Pancreas (tissue), 10 donors: ENCODE results near the gene CCDC13. TPM values are rescaled to one million over a fixed set of nuclear protein-coding genes. Genes with fewer than 3 reads are reported as not detected.

Experiments used
- ATAC-seq, 4 donors: fragments of 200-7000 bp; cut with Tn5 transposase; one replicate each; pipeline versions ENCODE4 v1.8.0 to v1.9.1; 2020; ENCODE audit warnings: mild to moderate bottlenecking in 4 of 4, moderate library complexity in 4 of 4
- DNase-seq, 6 donors: peaks; one replicate each; pipeline ENCODE4 v3.0.0-alpha.2; 2020
- FAIRE-seq: peaks from 2 replicates; lab custom pipeline; 2012; peaks lifted over from hg19 to GRCh38; lab: Jason Lieb, UNC
- H3K27ac ChIP-seq, 4 donors: fragments of 200-600 bp; sonication (generic); 1 replicate in 3 of 4; 2 replicates in 1 of 4; pipeline versions ENCODE4 v1.5.0 to v1.8.0; 2020
- H3K27me3 ChIP-seq, 4 donors: fragments of 200-600 bp; one replicate each; pipeline ENCODE4 v1.8.0; 2021
- H3K36me3 ChIP-seq, 3 donors: fragments of 200-600 bp; sonication (generic) in 1 of 3; one replicate each; pipeline versions ENCODE4 v1.5.0 to v1.8.0; 2020 to 2021
- H3K4me1 ChIP-seq, 3 donors: fragments of 200-600 bp; one replicate each; pipeline ENCODE4 v1.8.0; 2021
- H3K4me3 ChIP-seq, 4 donors: fragments of 200-600 bp; sonication (generic) in 2 of 4; one replicate each; pipeline versions ENCODE4 v1.5.0 to v1.8.0; 2020 to 2021
- H3K9me3 ChIP-seq, 4 donors: fragments of 200-600 bp; one replicate each; pipeline ENCODE4 v1.8.0; 2021
- CTCF ChIP-seq, 4 donors: fragments of 200-600 bp; sonication (generic) in 3 of 4; IDR thresholded peaks; one replicate each; pipeline versions ENCODE4 v1.5.0 to v1.8.0; 2021; ENCODE audit warnings: antibody characterized with exemption in 4 of 4
- WGBS, 2 donors: extraction: QIAGEN DNeasy Blood & Tissue Kit; methylation state at CpG; one replicate each; pipeline ENCODE4 v1.1.7; 2013; 5-methylcytosine and 5-hydroxymethylcytosine counted together
- intact Hi-C, 3 donors: fragments of 100-400 bp; cut with DNase I; formaldehyde crosslinking; loops; one replicate each; pipeline versions ENCODE4 v1.11.1 to v1.14.2; 2022
- polyA plus RNA-seq, 2 donors: library from polyadenylated mRNA; stranded (reverse); fragments of 200-250 nt; gene quantifications; one replicate each; pipeline ENCODE4 v1.2.3, GENCODE V29; 2013
- total RNA-seq, 6 donors: library from RNA; stranded (reverse); fragmentation: NEBNext Ultra II Directional in 4 of 6; extraction: Animal tissue kit (Norgen Biotek cat#: 25700) in 4 of 6; gene quantifications; one replicate each; pipeline versions ENCODE4 v1.2.1 to v1.2.4, GENCODE V29; 2021 to 2023
- donor health status: healthy with polysubstance abuse.
- donor health status: DM: no; HTN: no; CAD: no; lungs with moderate emphysema.
- donor health status: DM: no; HTN: no; CAD: no.
- donor health status: control.
- donor health status: control.
- donor health status: Bipolar disorder and iron deficiency.
- donor health status: DM: yes; HTN: yes; CAD: no.
- donor health status: DM: no; HTN: no; CAD: no.
- donor health status: DM: no; HTN: no; CAD: no.
- donor health status: DM: yes; HTN: yes; CAD: no.

The CCDC13 gene
- total and polyA plus RNA-seq, 8 donors, result 0.18 to 1.3 (median 0.70) TPM

- no peak for FAIRE-seq
- no peak overlapping the region for H3K27ac ChIP-seq
- H3K4me3 ChIP-seq, result no peak overlapping the region
- H3K27me3 ChIP-seq, result no peaks in the 10 kb centered on the region
- no peaks in the 10 kb centered on the region for H3K9me3 ChIP-seq
- no peak for ATAC-seq
- DNase-seq, result no peak
- intact Hi-C loops, result no loop called here
- peaks cover 0 to 7% (median 0%) of the 10 kb centered on the region in 3 donors for H3K4me1 ChIP-seq
- 76% methylated on average over 3 of the region's 3 CpGs for WGBS, 2 donors
- no peak for TF ChIP-seq CTCF (IDR thresholded peaks at IDR 0.05)
- H3K36me3 ChIP-seq, result no peaks in the 10 kb centered on the region
Measured at GRCh38 chr3:42764115-42764514, 8.9 kb downstream of the CCDC13 start.

GRCh38 chr3:42763021-42763420 is 10.0 kb downstream of the CCDC13 start:
- Histone ChIP-seq H3K36me3 (no peaks in the 10 kb centered on the region), H3K27ac (no peak overlapping the region), H3K27me3 (no peaks in the 10 kb centered on the region), H3K4me1 (peaks cover 0 to 7% (median 0%) of the 10 kb centered on the region in 3 donors), H3K4me3 (no peak overlapping the region), H3K9me3 (no peaks in the 10 kb centered on the region)
- intact Hi-C loops, result no loop called here
- FAIRE-seq (no peak), DNase-seq (no peak), ATAC-seq (peak in 2 of 4 donors; percentile 15 to 56)
- TF ChIP-seq CTCF (IDR thresholded peaks at IDR 0.05), result no peak
- WGBS, 2 donors, result 46 to 53% methylated on average over 2 of the region's 2 CpGs

DNA sequence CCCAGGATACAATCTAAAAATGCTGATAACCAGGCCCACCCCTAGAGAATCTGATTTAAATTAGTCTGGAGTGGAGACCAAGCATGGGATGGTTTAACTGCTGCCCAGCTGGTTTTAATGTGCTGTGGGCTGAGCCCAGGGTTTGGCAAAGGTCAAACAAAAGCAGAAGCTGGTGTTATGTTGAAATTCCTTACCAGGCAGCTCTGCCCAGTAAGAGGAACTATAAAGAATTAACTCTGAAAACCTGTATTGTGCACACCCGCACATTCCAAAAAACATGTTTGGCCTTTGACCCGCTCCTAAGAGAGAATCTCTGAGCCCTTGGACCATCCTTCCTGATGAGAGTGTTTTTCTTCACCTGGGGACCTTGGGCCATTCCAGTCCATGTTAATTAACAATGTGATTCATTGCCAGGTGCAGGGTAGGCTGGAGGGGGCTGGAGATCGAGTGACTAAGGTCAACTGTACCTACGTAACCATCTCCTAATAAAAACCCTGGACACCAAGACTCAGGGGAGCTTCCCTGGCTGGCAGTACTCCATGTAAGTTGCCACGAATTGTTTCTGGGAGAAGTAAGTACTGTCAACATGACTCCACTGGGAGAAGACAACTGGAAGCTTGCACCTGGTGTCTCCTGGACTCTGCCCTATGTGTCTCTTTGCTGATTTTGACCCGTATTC is 10.9 kb downstream of the CCDC13 start:
- no peak overlapping the region for H3K27ac ChIP-seq

GRCh38 chr3:42758126-42758525 is 14.9 kb downstream of the CCDC13 start:
- DNase-seq (no peak), ATAC-seq (no peak), FAIRE-seq (no peak)
- Histone ChIP-seq H3K27ac (no peak overlapping the region), H3K4me1 (peaks cover 0 to 7% (median 0%) of the 10 kb centered on the region in 3 donors), H3K4me3 (no peak overlapping the region), H3K36me3 (no peaks in the 10 kb centered on the region), H3K27me3 (no peaks in the 10 kb centered on the region), H3K9me3 (no peaks in the 10 kb centered on the region)
- TF ChIP-seq CTCF (IDR thresholded peaks at IDR 0.05), result no peak
- WGBS, 2 donors, result 81 to 87% methylated on average over 11 of the region's 11 CpGs
- intact Hi-C loops, result no loop called here

More for the DNA sequence above, 10.9 kb downstream of the CCDC13 start:
- DNase-seq (no peak), FAIRE-seq (no peak), ATAC-seq (peak in 2 of 4 donors; percentile 72 to 75)
- intact Hi-C loops, result no loop called here
- H3K9me3 ChIP-seq, result no peaks in the 10 kb centered on the region
- no peaks in the 10 kb centered on the region for H3K36me3 ChIP-seq
- H3K4me1 ChIP-seq, result peaks cover 0 to 7% (median 0%) of the 10 kb centered on the region in 3 donors
- H3K27me3 ChIP-seq, result no peaks in the 10 kb centered on the region
- no peak for TF ChIP-seq CTCF (IDR thresholded peaks at IDR 0.05)
- H3K4me3 ChIP-seq, result no peak overlapping the region
- WGBS, 2 donors, result 78 to 81% methylated on average over 6 of the region's 6 CpGs

GRCh38 chr3:42756681-42757213 is 16.3 kb downstream of the CCDC13 start:
- FAIRE-seq (no peak), DNase-seq (no peak), ATAC-seq (no peak)
- no peaks in the 10 kb centered on the region for H3K36me3 ChIP-seq
- intact Hi-C loops, result no loop called here
- no peak overlapping the region for H3K27ac ChIP-seq
- TF ChIP-seq CTCF (IDR thresholded peaks at IDR 0.05), result no peak
- H3K27me3 ChIP-seq, result no peaks in the 10 kb centered on the region
- H3K4me1 ChIP-seq, result no peaks in the 10 kb centered on the region
- H3K4me3 ChIP-seq, result no peak overlapping the region
- WGBS, 2 donors, result 94% methylated on average over 6 of the region's 6 CpGs
- no peaks in the 10 kb centered on the region for H3K9me3 ChIP-seq
